Activated CD4-positive, alpha-beta T cell treated with anti-CD3 and anti-CD28 coated beads, Interleukin-2, amount 10 ng/mL, durations not matched to agents 7 days and 5 days (primary cell): ENCODE data around the gene NUP42. TPM values are rescaled to one million over a fixed set of nuclear protein-coding genes. Genes with fewer than 3 reads are reported as not detected.

Source experiments
- CTCF ChIA-PET: fragments of 350-600 bp; sonication (Branson Sonifier 250); formaldehyde crosslinking; loops from one replicate; lab custom pipeline; 2021; ENCODE audit warnings: antibody characterized with exemption; lab: Charles Lee
- POLR2A ChIA-PET: fragments of 350-600 bp; sonication (Branson Sonifier 250); formaldehyde crosslinking; loops from one replicate; lab custom pipeline; 2021; ENCODE audit warnings: antibody characterized with exemption; lab: Charles Lee
- DNase-seq: peaks from one replicate; pipeline ENCODE4 v3.0.0-alpha.2; 2020
- H3K27ac Mint-ChIP-seq: one replicate; pipeline ENCODE4 v1.8.0; 2021; ENCODE audit warnings: mild to moderate bottlenecking, moderate library complexity, mixed read lengths
- H3K27me3 Mint-ChIP-seq: one replicate; pipeline ENCODE4 v1.8.0; 2021; ENCODE audit warnings: mixed read lengths
- H3K36me3 Mint-ChIP-seq: one replicate; pipeline ENCODE4 v1.8.0; 2021; ENCODE audit warnings: low read depth, mixed read lengths
- H3K4me1 Mint-ChIP-seq: one replicate; pipeline ENCODE4 v1.8.0; 2021; ENCODE audit warnings: mixed read lengths
- H3K4me3 Mint-ChIP-seq: one replicate; pipeline ENCODE4 v1.8.0; 2021; ENCODE audit warnings: mild to moderate bottlenecking, moderate library complexity, mixed read lengths
- H3K9me3 Mint-ChIP-seq: one replicate; pipeline ENCODE4 v1.8.0; 2021; ENCODE audit warnings: mixed read lengths
- total RNA-seq, 2 experiments: library from RNA; stranded (reverse); gene quantifications; one replicate each; pipeline ENCODE4 v1.2.3, GENCODE V29; 2021

The NUP42 gene
- total RNA-seq, 2 experiments from 2014 or later: 37.9 to 43.8 TPM

- CTCF ChIA-PET: no interaction called here
- POLR2A ChIA-PET: no interaction called here
- Mint-ChIP-seq H3K36me3 (no peaks in the 10 kb centered on the region), H3K27ac (no peak within 1 kb of the TSS), H3K27me3 (peaks cover 59% of the 10 kb centered on the region), H3K4me1 (peaks cover 3% of the 10 kb centered on the region), H3K4me3 (no peak within 1 kb of the TSS), H3K9me3 (no peaks in the 10 kb centered on the region)
- no peak for DNase-seq
These were observed 64.7 kb downstream of the NUP42 start, which contains the start of gene GPNMB for GRCh38 chr7:23246555-23246954. Gene GPNMB (plus strand): TSS chr7:23246775. CDS start chr7:23246858, 83 bp downstream.

GRCh38 chr7:23247046-23247602 lies 65.3 kb downstream of the NUP42 start:
- H3K27ac Mint-ChIP-seq: no peak overlapping the region
- ChIA-PET CTCF (no interaction called here), POLR2A (no interaction called here)
- no peaks in the 10 kb centered on the region for H3K36me3 Mint-ChIP-seq
- H3K4me3 Mint-ChIP-seq: no peak overlapping the region
- peaks cover 3% of the 10 kb centered on the region for H3K4me1 Mint-ChIP-seq
- peaks cover 64% of the 10 kb centered on the region for H3K27me3 Mint-ChIP-seq
- DNase-seq: no peak
- H3K9me3 Mint-ChIP-seq: no peaks in the 10 kb centered on the region

- Mint-ChIP-seq H3K27me3 (peaks cover 69% of the 10 kb centered on the region), H3K27ac (no peak overlapping the region), H3K9me3 (no peaks in the 10 kb centered on the region), H3K4me1 (peaks cover 3% of the 10 kb centered on the region), H3K4me3 (no peak overlapping the region), H3K36me3 (no peaks in the 10 kb centered on the region)
- ChIA-PET POLR2A (no interaction called here), CTCF (no interaction called here)
- DNase-seq: no peak
These were observed 65.9 kb downstream of the NUP42 start for GRCh38 chr7:23247603-23248335.

- ChIA-PET POLR2A (no interaction called here), CTCF (no interaction called here)
- Mint-ChIP-seq H3K36me3 (no peaks in the 10 kb centered on the region), H3K4me3 (no peak overlapping the region), H3K9me3 (no peaks in the 10 kb centered on the region), H3K27me3 (peaks cover 76% of the 10 kb centered on the region), H3K4me1 (peaks cover 3% of the 10 kb centered on the region), H3K27ac (no peak overlapping the region)
- no peak for DNase-seq
These were observed 67.6 kb downstream of the NUP42 start for GRCh38 chr7:23249486-23249885.

Other genes with a start within 250 kb of the NUP42 start
- 10 to 100 TPM; 47.2 to 54.2 TPM for gene HYCC1, start 167.9 kb upstream of the NUP42 start, total RNA-seq
- gene KLHL7, start 76.3 kb upstream of the NUP42 start, total RNA-seq: 10 to 100 TPM; 16.5 to 16.7 TPM
- gene GPNMB, start 64.7 kb downstream of the NUP42 start, total RNA-seq: not detected
- 10 to 100 TPM; 41.1 to 47.3 TPM for gene MALSU1, start 117.3 kb downstream of the NUP42 start, total RNA-seq